Astrocyte of the spinal cord (primary cell): ENCODE measurements around the gene SNUPN.
"Not testable (repeated sequence)": the region's sequence is repeated elsewhere in the genome, so short reads cannot be mapped to it uniquely, and the experiment has no call there.

Experiments used
- DNase-seq: peaks from one replicate; pipeline ENCODE4 v3.0.0; 2011; ENCODE audit warnings: low read depth, low spot score
- H3K4me3 ChIP-seq: 2 replicates; pipeline ENCODE4 v1.5.1; 2011; ENCODE audit warnings: low read depth, mild to moderate bottlenecking, low read length, moderate library complexity
- in situ Hi-C: cut with HindIII; loops from 2 replicates; pipeline ENCODE4 v1.10.0; 2017; ENCODE audit warnings: low sequenced_read_pairs
- TF ChIP-seq, protein P1 (sequence below): IDR thresholded peaks from 2 replicates; pipeline ENCODE4 v1.5.1; 2012; ENCODE audit warnings: low read depth, mild to moderate bottlenecking, low read length, inconsistent platforms

The SNUPN gene

GRCh38 chr15:75637245-75638009 lies 11.9 kb upstream of the SNUPN start:
- TF ChIP-seq, protein P1, sequence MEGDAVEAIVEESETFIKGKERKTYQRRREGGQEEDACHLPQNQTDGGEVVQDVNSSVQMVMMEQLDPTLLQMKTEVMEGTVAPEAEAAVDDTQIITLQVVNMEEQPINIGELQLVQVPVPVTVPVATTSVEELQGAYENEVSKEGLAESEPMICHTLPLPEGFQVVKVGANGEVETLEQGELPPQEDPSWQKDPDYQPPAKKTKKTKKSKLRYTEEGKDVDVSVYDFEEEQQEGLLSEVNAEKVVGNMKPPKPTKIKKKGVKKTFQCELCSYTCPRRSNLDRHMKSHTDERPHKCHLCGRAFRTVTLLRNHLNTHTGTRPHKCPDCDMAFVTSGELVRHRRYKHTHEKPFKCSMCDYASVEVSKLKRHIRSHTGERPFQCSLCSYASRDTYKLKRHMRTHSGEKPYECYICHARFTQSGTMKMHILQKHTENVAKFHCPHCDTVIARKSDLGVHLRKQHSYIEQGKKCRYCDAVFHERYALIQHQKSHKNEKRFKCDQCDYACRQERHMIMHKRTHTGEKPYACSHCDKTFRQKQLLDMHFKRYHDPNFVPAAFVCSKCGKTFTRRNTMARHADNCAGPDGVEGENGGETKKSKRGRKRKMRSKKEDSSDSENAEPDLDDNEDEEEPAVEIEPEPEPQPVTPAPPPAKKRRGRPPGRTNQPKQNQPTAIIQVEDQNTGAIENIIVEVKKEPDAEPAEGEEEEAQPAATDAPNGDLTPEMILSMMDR = no peak
- DNase-seq = no peak
- H3K4me3 ChIP-seq = no peak overlapping the region
- in situ Hi-C loops = no loop called here

- TF ChIP-seq, protein P1 = no peak
- DNase-seq = no peak
- no peak overlapping the region for H3K4me3 ChIP-seq
- in situ Hi-C loops = no loop called here
Measured at GRCh38 chr15:75636026-75636425, 10.5 kb upstream of the SNUPN start.

DNA sequence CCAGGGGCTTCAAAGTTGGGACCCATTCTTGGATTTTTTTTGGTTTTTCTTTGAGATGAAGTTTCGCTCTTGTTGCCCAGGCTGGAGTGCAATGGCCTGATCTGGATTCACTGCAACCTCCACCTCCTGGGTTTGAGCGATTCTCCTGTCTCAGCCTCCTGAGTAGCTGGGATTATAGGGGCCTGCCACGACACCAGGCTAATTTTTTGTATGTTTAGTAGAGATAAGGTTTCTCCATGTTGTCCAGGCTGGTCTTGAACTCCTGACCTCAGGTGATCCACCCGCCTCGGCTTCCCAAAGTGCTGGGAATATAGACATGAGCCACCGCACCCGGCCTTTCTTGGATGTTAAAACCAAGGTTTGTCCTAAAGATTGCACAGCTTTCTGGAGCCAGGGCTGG lies 8.4 kb upstream of the SNUPN start:
- in situ Hi-C loops, DNase-seq, H3K4me3 ChIP-seq: not testable (repeated sequence)

DNA sequence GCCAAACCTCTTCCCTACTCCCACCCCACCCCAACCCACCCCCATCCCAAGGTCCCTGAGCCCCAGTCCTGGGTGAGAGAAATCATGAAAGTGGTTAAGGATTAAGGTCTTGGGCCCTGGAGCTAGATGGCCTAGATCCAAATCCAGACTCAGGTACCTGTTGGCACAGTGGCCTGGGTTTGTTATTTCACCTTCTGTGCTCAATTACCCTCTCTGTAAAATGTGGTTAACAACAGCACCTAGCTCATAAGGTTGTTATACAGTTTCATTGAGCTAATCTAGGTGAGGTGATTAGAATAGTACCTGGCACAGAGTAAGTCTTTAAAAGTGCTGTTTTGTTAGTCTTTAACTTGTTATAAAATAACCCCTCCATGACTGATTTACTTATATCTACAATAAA lies 6.4 kb upstream of the SNUPN start:
- DNase-seq = no peak
- in situ Hi-C loops = no loop called here
- TF ChIP-seq, protein P1 = no peak
- no peak overlapping the region for H3K4me3 ChIP-seq

GRCh38 chr15:75622505-75622904 lies 3.0 kb downstream of the SNUPN start:
- no peak overlapping the region for H3K4me3 ChIP-seq
- DNase-seq = no peak
- TF ChIP-seq, protein P1 = no peak
- in situ Hi-C loops = no loop called here

- in situ Hi-C loops = no loop called here
- TF ChIP-seq, protein P1 = peak; percentile 17
- no peak overlapping the region for H3K4me3 ChIP-seq
- peak; percentile 85 for DNase-seq
Measured at GRCh38 chr15:75620841-75621391, 4.6 kb downstream of the SNUPN start.

DNA sequence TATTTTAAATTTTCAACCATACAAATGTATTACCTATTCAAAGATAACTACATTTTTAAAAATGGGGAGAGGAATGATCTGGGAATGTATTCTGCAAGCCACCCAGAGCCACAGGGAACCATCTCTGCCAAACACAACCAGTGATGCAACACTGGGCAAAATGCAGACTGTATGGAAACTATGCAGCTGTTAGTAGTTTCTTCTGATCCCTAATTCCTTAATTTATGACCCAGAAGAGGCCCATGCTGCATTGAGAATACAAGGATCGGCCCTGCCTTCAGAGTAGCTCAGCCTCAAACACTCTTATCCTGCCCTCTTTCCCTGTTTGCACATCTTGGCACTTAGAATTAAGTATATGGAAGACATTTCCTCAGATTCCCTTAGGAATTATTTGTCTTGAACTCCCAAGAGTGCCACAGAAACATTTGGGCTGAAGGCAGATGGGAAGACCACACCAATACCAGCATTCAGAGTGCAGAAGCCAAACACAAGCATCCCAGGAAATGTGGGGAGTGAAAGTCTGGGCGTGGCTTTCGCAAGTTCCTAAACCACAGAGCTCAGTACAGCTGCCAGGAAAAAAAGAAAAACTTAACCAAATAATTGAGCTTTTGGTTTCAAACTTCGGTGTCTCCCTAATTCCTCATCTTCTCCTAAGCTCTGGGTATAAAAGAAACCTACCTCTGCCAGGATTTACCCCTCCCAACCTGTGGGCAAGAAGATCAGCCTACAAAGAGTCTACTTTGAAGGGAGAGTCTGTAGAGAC lies 5.3 kb downstream of the SNUPN start:
- TF ChIP-seq, protein P1 = no peak
- in situ Hi-C loops = no loop called here
- H3K4me3 ChIP-seq = no peak overlapping the region
- DNase-seq = peak; percentile 73
